ENCODE data around the gene CDKAL1.
A peak's percentile ranks its signal among the peaks of the same experiment; 100 is the strongest.
"Not testable (repeated sequence)": the region's sequence is repeated elsewhere in the genome, so short reads cannot be mapped to it uniquely, and the experiment has no call there.

CDKAL1 gene

GRCh38 chr6:20534295-20535262, at the start of gene CDKAL1:
Gene CDKAL1 (plus strand): TSS chr6:20534457. CDS start chr6:20546351, 11,894 bp downstream.
- DNase-seq, result peak; percentile 88 to 94 (median 90)

- DNase-seq, result no peak
Observed at GRCh38 chr6:20486641-20487040, 47.6 kb upstream of the CDKAL1 start.

GRCh38 chr6:20487669-20488375, 46.4 kb upstream of the CDKAL1 start:
- DNase-seq, result no peak

GRCh38 chr6:20490591-20490990, 43.7 kb upstream of the CDKAL1 start:
- no peak for DNase-seq

- DNase-seq, result no peak
Observed at GRCh38 chr6:20492099-20492498, 42.2 kb upstream of the CDKAL1 start.

GRCh38 chr6:20497216-20498040, 36.8 kb upstream of the CDKAL1 start:
- DNase-seq, result no peak

GRCh38 chr6:20498041-20498385, 36.2 kb upstream of the CDKAL1 start:
- no peak for DNase-seq

- DNase-seq, result no peak
Observed at GRCh38 chr6:20509212-20509611, 25.0 kb upstream of the CDKAL1 start.

GRCh38 chr6:20511852-20512251, 22.4 kb upstream of the CDKAL1 start:
- DNase-seq, result no peak

- not testable (repeated sequence) for DNase-seq
Observed at GRCh38 chr6:20525208-20525607, 9.0 kb upstream of the CDKAL1 start.

- DNase-seq, result peak; percentile 9 to 78 (median 59)
Observed at GRCh38 chr6:20529086-20529448, 5.2 kb upstream of the CDKAL1 start.

GRCh38 chr6:20532881-20533280, 1.4 kb upstream of the CDKAL1 start:
- DNase-seq, result no peak

- no peak for DNase-seq
Observed at GRCh38 chr6:20533746-20534294, 437 bp upstream of the CDKAL1 start.

GRCh38 chr6:20538131-20538662, 3.9 kb downstream of the CDKAL1 start:
- no peak for DNase-seq

- DNase-seq, result no peak
Observed at GRCh38 chr6:20538907-20539306, 4.7 kb downstream of the CDKAL1 start.

- DNase-seq, result no peak
Observed at GRCh38 chr6:20539387-20539786, 5.1 kb downstream of the CDKAL1 start.

- DNase-seq, result no peak
Observed at GRCh38 chr6:20540683-20541082, 6.4 kb downstream of the CDKAL1 start.

- no peak for DNase-seq
Observed at GRCh38 chr6:20541382-20541781, 7.1 kb downstream of the CDKAL1 start.

- peak in 1 of 3 experiments; percentile 23 for DNase-seq
Observed at GRCh38 chr6:20542927-20543602, 8.8 kb downstream of the CDKAL1 start.

- DNase-seq, result no peak
Observed at GRCh38 chr6:20548264-20548663, 14.0 kb downstream of the CDKAL1 start.

- DNase-seq, result not testable (repeated sequence)
Observed at GRCh38 chr6:20549398-20549797, 15.1 kb downstream of the CDKAL1 start.

- no peak for DNase-seq
Observed at GRCh38 chr6:20554326-20554725, 20.1 kb downstream of the CDKAL1 start.

All from NCI-H1417 (cell line).